Measurements from ENCODE around the gene BICD2. TPM values are rescaled to one million over a fixed set of nuclear protein-coding genes. Genes with fewer than 3 reads are reported as not detected.
"Not testable (repeated sequence)": the region's sequence is repeated elsewhere in the genome, so short reads cannot be mapped to it uniquely, and the experiment has no call there.

The BICD2 gene
- total RNA-seq, 1 donor from 2014 or later: 25.5 TPM

- H3K9me3 Mint-ChIP-seq (ENCODE audit: low read depth): no peaks in the 10 kb centered on the region
- no peak overlapping the region for H3K4me3 Mint-ChIP-seq (ENCODE audit: low read depth)
- no peak overlapping the region for H3K27ac Mint-ChIP-seq
- no peak for DNase-seq (ENCODE audit: low spot score, unreplicated experiment)
- H3K36me3 Mint-ChIP-seq (ENCODE audit: insufficient read depth): no peaks in the 10 kb centered on the region
- peaks cover 4% of the 10 kb centered on the region for H3K27me3 Mint-ChIP-seq
- peaks cover 6% of the 10 kb centered on the region for H3K4me1 Mint-ChIP-seq (ENCODE audit: low read depth)
- TF ChIP-seq CTCF (IDR thresholded peaks at IDR 0.05; ENCODE audit: unreplicated experiment): no peak
These were observed 5.3 kb upstream of the BICD2 start for GRCh38 chr9:92769990-92770359.

- no peak for DNase-seq (ENCODE audit: low spot score, unreplicated experiment)
- H3K27me3 Mint-ChIP-seq: peaks cover 4% of the 10 kb centered on the region
- no peak overlapping the region for H3K27ac Mint-ChIP-seq
- H3K9me3 Mint-ChIP-seq (ENCODE audit: low read depth): no peaks in the 10 kb centered on the region
- no peaks in the 10 kb centered on the region for H3K36me3 Mint-ChIP-seq (ENCODE audit: insufficient read depth)
- TF ChIP-seq CTCF (IDR thresholded peaks at IDR 0.05; ENCODE audit: unreplicated experiment): no peak
- H3K4me1 Mint-ChIP-seq (ENCODE audit: low read depth): peaks cover 6% of the 10 kb centered on the region
- H3K4me3 Mint-ChIP-seq (ENCODE audit: low read depth): no peak overlapping the region
These were observed 4.7 kb upstream of the BICD2 start for GRCh38 chr9:92769286-92769685.

GRCh38 chr9:92768816-92769215, 4.2 kb upstream of the BICD2 start:
- H3K4me3 Mint-ChIP-seq (ENCODE audit: low read depth); DNase-seq (ENCODE audit: low spot score, unreplicated experiment); H3K27ac Mint-ChIP-seq; H3K27me3 Mint-ChIP-seq; H3K4me1 Mint-ChIP-seq (ENCODE audit: low read depth); H3K36me3 Mint-ChIP-seq (ENCODE audit: insufficient read depth); H3K9me3 Mint-ChIP-seq (ENCODE audit: low read depth): not testable (repeated sequence)

GRCh38 chr9:92767066-92768054, 2.7 kb upstream of the BICD2 start:
- DNase-seq (ENCODE audit: low spot score, unreplicated experiment): no peak
- Mint-ChIP-seq H3K4me3 (ENCODE audit: low read depth) (no peak overlapping the region), H3K36me3 (ENCODE audit: insufficient read depth) (no peaks in the 10 kb centered on the region), H3K9me3 (ENCODE audit: low read depth) (no peaks in the 10 kb centered on the region), H3K4me1 (ENCODE audit: low read depth) (peaks cover 18% of the 10 kb centered on the region), H3K27me3 (peaks cover 4% of the 10 kb centered on the region), H3K27ac (no peak overlapping the region)
- TF ChIP-seq CTCF (IDR thresholded peaks at IDR 0.05; ENCODE audit: unreplicated experiment): no peak

GRCh38 chr9:92764988-92765936, 629 bp upstream of the BICD2 start:
- peak overlapping the region; percentile 78 for H3K4me3 Mint-ChIP-seq (ENCODE audit: low read depth)
- no peaks in the 10 kb centered on the region for H3K36me3 Mint-ChIP-seq (ENCODE audit: insufficient read depth)
- peaks cover 4% of the 10 kb centered on the region for H3K27me3 Mint-ChIP-seq
- peaks cover 23% of the 10 kb centered on the region for H3K4me1 Mint-ChIP-seq (ENCODE audit: low read depth)
- peak; percentile 99 for TF ChIP-seq CTCF (IDR thresholded peaks at IDR 0.05; ENCODE audit: unreplicated experiment)
- H3K9me3 Mint-ChIP-seq (ENCODE audit: low read depth): no peaks in the 10 kb centered on the region
- peak overlapping the region; percentile 91 for H3K27ac Mint-ChIP-seq
- DNase-seq (ENCODE audit: low spot score, unreplicated experiment): peak; percentile 98
